Erythroblast (primary cell): ENCODE results near the gene ARMC8.

Experiments
- GATA1 ChIP-seq: IDR thresholded peaks from 2 replicates; pipeline ENCODE4 v1.6.1; 2011; ENCODE audit warnings: low read depth, mild to moderate bottlenecking, control low read depth, low read length, moderate library complexity
- POLR2A ChIP-seq: IDR thresholded peaks from 2 replicates; pipeline ENCODE4 v1.6.1; 2011; ENCODE audit warnings: mild to moderate bottlenecking, low read length

DNA sequence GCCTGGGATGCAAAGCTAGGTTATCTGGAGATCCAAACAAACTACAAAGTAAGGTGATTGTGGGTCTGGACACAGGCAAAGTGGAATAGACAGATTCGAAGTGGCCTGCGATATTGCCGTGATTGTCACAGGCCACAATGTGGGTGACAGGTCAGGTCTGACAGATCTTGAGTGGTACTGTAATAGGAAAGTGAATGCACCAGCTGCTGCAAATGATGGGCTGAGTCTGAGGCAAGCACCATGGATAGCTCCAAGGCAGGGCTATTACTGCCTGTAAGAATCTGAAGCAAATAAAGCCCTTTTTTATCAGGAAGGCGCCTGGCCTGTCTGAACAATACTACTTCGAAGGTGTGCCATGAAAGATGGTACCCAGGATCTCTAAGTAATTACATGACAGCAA, 10.0 kb downstream of the ARMC8 start:
- no peak for TF ChIP-seq POLR2A
- no peak for TF ChIP-seq GATA1
